Upper lobe of left lung (tissue), 4 donors: ENCODE data around the gene CACNA1H.

Experiments used
- POLR2A ChIP-seq, 4 donors: fragments of 450-650 bp; IDR thresholded peaks; one replicate each; pipeline ENCODE4 v1.5.1; 2016 to 2017; ENCODE audit warnings: antibody characterized with exemption in 4 of 4, mild to moderate bottlenecking in 2 of 4
- TF ChIP-seq, protein P1 (sequence below), 6 experiments: fragments of 450-650 bp in 4 of 6; fragments of 200-600 bp in 2 of 6; sonication (generic) in 2 of 6; IDR thresholded peaks; one replicate each; pipeline ENCODE4 v1.5.1; 2016 to 2019; ENCODE audit warnings: antibody characterized with exemption in 6 of 6

DNA sequence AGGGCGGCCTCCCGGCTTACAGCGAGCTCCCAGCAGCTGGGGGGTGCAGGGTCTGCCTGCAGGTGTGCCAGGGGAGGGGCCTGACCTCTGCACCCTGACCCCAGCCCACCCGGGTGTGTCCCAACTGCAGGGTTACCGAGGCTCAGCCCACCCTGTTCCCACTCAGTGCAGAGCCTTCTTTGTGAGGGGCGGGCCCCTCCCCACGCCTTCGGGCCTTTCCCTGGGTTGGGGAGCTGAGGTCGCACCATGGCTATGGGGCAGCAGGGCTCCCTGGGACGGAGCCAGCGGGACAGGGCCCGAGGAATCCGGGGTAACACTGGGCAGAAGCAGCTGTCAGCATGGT lies 17.1 kb downstream of the CACNA1H start:
- TF ChIP-seq, protein P1, sequence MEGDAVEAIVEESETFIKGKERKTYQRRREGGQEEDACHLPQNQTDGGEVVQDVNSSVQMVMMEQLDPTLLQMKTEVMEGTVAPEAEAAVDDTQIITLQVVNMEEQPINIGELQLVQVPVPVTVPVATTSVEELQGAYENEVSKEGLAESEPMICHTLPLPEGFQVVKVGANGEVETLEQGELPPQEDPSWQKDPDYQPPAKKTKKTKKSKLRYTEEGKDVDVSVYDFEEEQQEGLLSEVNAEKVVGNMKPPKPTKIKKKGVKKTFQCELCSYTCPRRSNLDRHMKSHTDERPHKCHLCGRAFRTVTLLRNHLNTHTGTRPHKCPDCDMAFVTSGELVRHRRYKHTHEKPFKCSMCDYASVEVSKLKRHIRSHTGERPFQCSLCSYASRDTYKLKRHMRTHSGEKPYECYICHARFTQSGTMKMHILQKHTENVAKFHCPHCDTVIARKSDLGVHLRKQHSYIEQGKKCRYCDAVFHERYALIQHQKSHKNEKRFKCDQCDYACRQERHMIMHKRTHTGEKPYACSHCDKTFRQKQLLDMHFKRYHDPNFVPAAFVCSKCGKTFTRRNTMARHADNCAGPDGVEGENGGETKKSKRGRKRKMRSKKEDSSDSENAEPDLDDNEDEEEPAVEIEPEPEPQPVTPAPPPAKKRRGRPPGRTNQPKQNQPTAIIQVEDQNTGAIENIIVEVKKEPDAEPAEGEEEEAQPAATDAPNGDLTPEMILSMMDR (IDR thresholded peaks at IDR 0.05) = no peak
- TF ChIP-seq POLR2A (IDR thresholded peaks at IDR 0.05) = no peak
